HCT116 (cell line): ENCODE measurements around the gene LMBR1. TPM values are rescaled to one million over a fixed set of nuclear protein-coding genes. Genes with fewer than 3 reads are reported as not detected.
A peak's percentile ranks its signal among the peaks of the same experiment; 100 is the strongest.

Experiments used
- ATAC-seq: fragments of 200-7000 bp; cut with Tn5 transposase; 2 replicates; pipeline ENCODE4 v1.9.1; 2020; ENCODE audit warnings: mild to moderate bottlenecking, moderate library complexity
- BruUV-seq: library from RNA; stranded (reverse); fragments of 400-500 nt; replicated peaks from 2 replicates; lab custom pipeline; 2021; lab: Mats Ljungman, UMichigan
- CTCF ChIA-PET: fragments of 300-600 bp; sonication (Branson Sonifier 250); formaldehyde crosslinking; loops from one replicate; lab custom pipeline; 2021; ENCODE audit warnings: antibody characterized with exemption; lab: Charles Lee
- POLR2A ChIA-PET: fragments of 300-600, 350-600 bp; sonication (Branson Sonifier 250); formaldehyde crosslinking; loops from one replicate; lab custom pipeline; 2021; ENCODE audit warnings: antibody characterized with exemption; lab: Charles Lee
- RAD21 ChIA-PET, 2 experiments: fragments of 300-600 bp; sonication (Branson Sonifier 250); formaldehyde crosslinking; loops; one replicate each; lab custom pipeline; 2023; ENCODE audit warnings: low total read pairs in 2 of 2; ENCODE audit not compliant: uncharacterized antibody in 2 of 2, unreplicated experiment in 2 of 2, low non-redundant PET in 1 of 2; lab: Charles Lee
- DNase-seq: peaks from one replicate; pipeline ENCODE4 v3.0.0-alpha.2; 2010; ENCODE audit warnings: low read depth, low spot score
- H2AFZ ChIP-seq: fragments of 200-600 bp; shearing (Covaris generic), sonication (generic); 2 replicates; pipeline ENCODE4 v1.6.1; 2017; ENCODE audit warnings: low read depth, mixed run types, mixed read lengths, antibody characterized with exemption, low read length; ENCODE audit not compliant: poor library complexity, severe bottlenecking
- H3K27ac ChIP-seq: 2 replicates; pipeline ENCODE4 v1.5.1; 2012; ENCODE audit warnings: low read depth, low read length
- H3K27me3 ChIP-seq: fragments of 200-600 bp; sonication (generic); 2 replicates; pipeline ENCODE4 v1.6.1; 2016; ENCODE audit warnings: mixed run types, low read length, mixed read lengths; ENCODE audit not compliant: insufficient read depth
- H3K36me3 ChIP-seq, 2 experiments: fragments of 200-500 bp in 1 of 2; fragments of 200-600 bp in 1 of 2; sonication (Bioruptor generic) in 1 of 2; sonication (generic) in 1 of 2; 2 replicates each; pipeline versions ENCODE4 v1.5.1 to v1.6.1; 2014 to 2016; ENCODE audit warnings: low read length in 2 of 2, inconsistent platforms in 1 of 2, mixed read lengths in 1 of 2, mixed run types in 1 of 2; ENCODE audit not compliant: insufficient read depth in 2 of 2, control insufficient read depth in 1 of 2
- H3K4me1 ChIP-seq, 2 experiments: fragments of 200-600 bp in 1 of 2; sonication (generic) in 1 of 2; 2 replicates each; pipeline versions ENCODE4 v1.5.1 to v1.6.1; 2012 to 2017; ENCODE audit warnings: low read length in 2 of 2, inconsistent platforms in 1 of 2, mild to moderate bottlenecking in 1 of 2, mixed read lengths in 1 of 2, mixed run types in 1 of 2, moderate library complexity in 1 of 2; ENCODE audit not compliant: insufficient read depth in 2 of 2, control insufficient read depth in 1 of 2
- H3K4me2 ChIP-seq: fragments of 200-600 bp; sonication (generic); 2 replicates; pipeline ENCODE4 v1.6.1; 2017; ENCODE audit warnings: mixed run types, low read length, mixed read lengths
- H3K4me3 ChIP-seq, 2 experiments: fragments of 200-600 bp in 1 of 2; sonication (generic) in 1 of 2; replicated peaks in 1 of 2; 2 replicates each; pipeline ENCODE4 v1.5.1; 2011 to 2016; ENCODE audit warnings: low read length in 2 of 2, control low read depth in 1 of 2, low read depth in 1 of 2, mild to moderate bottlenecking in 1 of 2, mixed read lengths in 1 of 2, mixed run types in 1 of 2
- H3K79me2 ChIP-seq: fragments of 200-600 bp; sonication (generic); 2 replicates; pipeline ENCODE4 v1.6.1; 2017; ENCODE audit warnings: mild to moderate bottlenecking, mixed run types, low read length, moderate library complexity, mixed read lengths; ENCODE audit not compliant: insufficient read depth
- H3K9ac ChIP-seq: fragments of 200-600 bp; sonication (generic); 2 replicates; pipeline ENCODE4 v1.6.1; 2016; ENCODE audit warnings: low read length, mixed read lengths
- H3K9me2 ChIP-seq: fragments of 200-600 bp; sonication (generic), shearing (Covaris generic); 2 replicates; pipeline ENCODE4 v1.6.1; 2017; ENCODE audit warnings: mixed run types, mild to moderate bottlenecking, moderate library complexity; ENCODE audit not compliant: insufficient read depth
- H3K9me3 ChIP-seq, 2 experiments: fragments of 200-500 bp in 1 of 2; fragments of 200-600 bp in 1 of 2; sonication (Bioruptor generic) in 1 of 2; sonication (generic) in 1 of 2; 2 replicates each; pipeline ENCODE4 v1.6.1; 2014 to 2017; ENCODE audit warnings: low read length in 2 of 2, mixed read lengths in 2 of 2, inconsistent platforms in 1 of 2, low read depth in 1 of 2, mild to moderate bottlenecking in 1 of 2, mixed run types in 1 of 2, moderate library complexity in 1 of 2; ENCODE audit not compliant: control insufficient read depth in 1 of 2, insufficient read depth in 1 of 2
- H4K20me1 ChIP-seq: fragments of 200-600 bp; sonication (generic), shearing (Covaris generic); 2 replicates; pipeline ENCODE4 v1.6.1; 2017; ENCODE audit warnings: mixed run types, mild to moderate bottlenecking, moderate library complexity; ENCODE audit not compliant: insufficient read depth
- CBX3 ChIP-seq: IDR thresholded peaks from 2 replicates; pipeline ENCODE4 v1.6.1; 2012; ENCODE audit warnings: low read depth
- CEBPB ChIP-seq: IDR thresholded peaks from 2 replicates; pipeline ENCODE4 v1.6.1; 2012; ENCODE audit warnings: low read depth
- EGR1 ChIP-seq: IDR thresholded peaks from 2 replicates; pipeline ENCODE4 v1.6.1; 2012; ENCODE audit warnings: low read depth
- ELF1 ChIP-seq: IDR thresholded peaks from 2 replicates; pipeline ENCODE4 v1.6.1; 2012; ENCODE audit warnings: low read depth, borderline replicate concordance
- EZH2 ChIP-seq: fragments of 200-600 bp; sonication (generic); IDR thresholded peaks from 2 replicates; pipeline ENCODE4 v1.6.1; 2017; ENCODE audit warnings: antibody characterized with exemption, mixed run types
- FOSL1 ChIP-seq: IDR thresholded peaks from 2 replicates; pipeline ENCODE4 v1.6.1; 2012; ENCODE audit warnings: low read depth
- JUND ChIP-seq: IDR thresholded peaks from 2 replicates; pipeline ENCODE4 v1.6.1; 2012
- POLR2AphosphoS5 ChIP-seq: IDR thresholded peaks from 2 replicates; pipeline ENCODE4 v1.6.1; 2011; ENCODE audit warnings: mild to moderate bottlenecking, low read depth, low read length, moderate library complexity
- SIN3A ChIP-seq: IDR thresholded peaks from 2 replicates; pipeline ENCODE4 v1.6.1; 2012; ENCODE audit warnings: low read depth
- SP1 ChIP-seq: IDR thresholded peaks from 2 replicates; pipeline ENCODE4 v1.6.1; 2012; ENCODE audit warnings: low read depth
- SRF ChIP-seq: IDR thresholded peaks from 2 replicates; pipeline ENCODE4 v1.6.1; 2012; ENCODE audit warnings: low read depth
- TCF7L2 ChIP-seq: IDR thresholded peaks from 2 replicates; pipeline ENCODE4 v1.7.0; 2011; ENCODE audit warnings: borderline replicate concordance, inconsistent platforms; ENCODE audit not compliant: insufficient read depth, insufficient read length; ENCODE audit errors: extremely low read depth
- YY1 ChIP-seq: IDR thresholded peaks from 2 replicates; pipeline ENCODE4 v1.6.1; 2011; ENCODE audit warnings: low read length, low read depth, moderate library complexity, mild to moderate bottlenecking; ENCODE audit not compliant: insufficient replicate concordance; ENCODE audit errors: extremely low read depth
- intact Hi-C: fragments of 100-400 bp; cut with micrococcal nuclease; formaldehyde crosslinking; loops from 2 replicates; pipeline ENCODE4 v1.10.0; 2022
- total RNA-seq: library from RNA; stranded (reverse); gene quantifications from one replicate; pipeline ENCODE4 v1.2.1, GENCODE V29; 2021; ENCODE audit not compliant: unreplicated experiment
- TF ChIP-seq, protein P1 (sequence below): IDR thresholded peaks from 2 replicates; pipeline ENCODE4 v1.6.1; 2012
- TF ChIP-seq, protein P2 (sequence below): IDR thresholded peaks from 2 replicates; pipeline ENCODE4 v1.6.1; 2011; ENCODE audit warnings: mild to moderate bottlenecking, low read length, moderate library complexity; ENCODE audit not compliant: insufficient replicate concordance; ENCODE audit errors: extremely low read depth
- TF ChIP-seq, protein P3 (sequence below): IDR thresholded peaks from 2 replicates; pipeline ENCODE4 v1.6.1; 2012
- TF ChIP-seq, protein P4 (sequence below), 3 experiments: fragments of 200-600 bp in 1 of 3; sonication (generic) in 1 of 3; IDR thresholded peaks in 2 of 3; conservative IDR thresholded peaks in 1 of 3; 2 replicates each; pipeline ENCODE4 v1.5.1; 2012 to 2017; ENCODE audit warnings: low read depth in 2 of 3, low read length in 2 of 3, antibody characterized with exemption in 1 of 3, borderline replicate concordance in 1 of 3, control low read depth in 1 of 3, mild to moderate bottlenecking in 1 of 3, mixed read lengths in 1 of 3, mixed run types in 1 of 3, moderate library complexity in 1 of 3; ENCODE audit not compliant: insufficient read depth in 1 of 3

The LMBR1 gene
- total RNA-seq, 1 experiment from 2014 or later = 84.0 TPM

DNA sequence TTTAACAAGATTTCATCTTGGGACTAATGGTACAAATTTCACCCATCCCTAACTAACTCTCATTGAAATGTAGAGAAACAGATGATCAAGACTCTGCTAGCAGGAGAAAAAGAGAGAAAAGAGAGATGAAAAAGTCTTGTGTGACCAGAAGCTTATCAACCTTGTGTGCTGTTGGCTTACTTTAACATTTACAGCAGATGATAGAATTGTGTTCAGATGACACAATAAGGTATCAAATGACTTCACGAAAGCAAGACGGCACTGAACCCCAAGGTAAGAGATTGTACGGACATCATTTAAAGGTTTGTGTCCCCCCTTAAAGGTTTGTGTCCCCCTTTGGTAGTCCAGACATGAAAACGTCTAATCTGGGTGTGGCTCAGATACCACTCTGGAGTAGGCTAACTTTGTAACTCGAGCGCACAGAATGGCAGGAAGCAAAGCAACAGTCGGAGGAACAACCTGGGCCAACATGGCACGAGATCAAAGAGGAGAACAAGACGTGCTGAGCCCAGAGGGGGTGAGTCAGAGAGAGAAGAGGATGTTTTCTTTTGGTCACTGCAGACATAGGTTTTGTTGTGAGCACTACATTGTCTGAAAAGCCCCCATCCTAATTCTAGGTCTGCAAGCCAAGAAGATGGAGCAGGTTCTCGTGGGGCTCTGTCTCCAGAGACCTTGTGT lies 10.4 kb upstream of the LMBR1 start:
- RAD21 ChIA-PET = interaction anchor here in 1 of 2 experiments (0.7 to 1.3 kb wide), 2 partner anchors 10 kb away, joined by 3 read pairs; partner anchors contain the start of gene LMBR1
- peak; percentile 86 for TF ChIP-seq FOSL1
- TF ChIP-seq EZH2 = no peak
- TF ChIP-seq, protein P1, sequence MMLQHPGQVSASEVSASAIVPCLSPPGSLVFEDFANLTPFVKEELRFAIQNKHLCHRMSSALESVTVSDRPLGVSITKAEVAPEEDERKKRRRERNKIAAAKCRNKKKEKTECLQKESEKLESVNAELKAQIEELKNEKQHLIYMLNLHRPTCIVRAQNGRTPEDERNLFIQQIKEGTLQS = no peak
- TF ChIP-seq, protein P2, sequence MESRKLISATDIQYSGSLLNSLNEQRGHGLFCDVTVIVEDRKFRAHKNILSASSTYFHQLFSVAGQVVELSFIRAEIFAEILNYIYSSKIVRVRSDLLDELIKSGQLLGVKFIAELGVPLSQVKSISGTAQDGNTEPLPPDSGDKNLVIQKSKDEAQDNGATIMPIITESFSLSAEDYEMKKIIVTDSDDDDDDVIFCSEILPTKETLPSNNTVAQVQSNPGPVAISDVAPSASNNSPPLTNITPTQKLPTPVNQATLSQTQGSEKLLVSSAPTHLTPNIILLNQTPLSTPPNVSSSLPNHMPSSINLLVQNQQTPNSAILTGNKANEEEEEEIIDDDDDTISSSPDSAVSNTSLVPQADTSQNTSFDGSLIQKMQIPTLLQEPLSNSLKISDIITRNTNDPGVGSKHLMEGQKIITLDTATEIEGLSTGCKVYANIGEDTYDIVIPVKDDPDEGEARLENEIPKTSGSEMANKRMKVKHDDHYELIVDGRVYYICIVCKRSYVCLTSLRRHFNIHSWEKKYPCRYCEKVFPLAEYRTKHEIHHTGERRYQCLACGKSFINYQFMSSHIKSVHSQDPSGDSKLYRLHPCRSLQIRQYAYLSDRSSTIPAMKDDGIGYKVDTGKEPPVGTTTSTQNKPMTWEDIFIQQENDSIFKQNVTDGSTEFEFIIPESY = peak; percentile 37
- TF ChIP-seq SRF = no peak; the same call in 1 of the 2 replicates
- TF ChIP-seq SP1 = peak; percentile 94
- TF ChIP-seq, protein P3, sequence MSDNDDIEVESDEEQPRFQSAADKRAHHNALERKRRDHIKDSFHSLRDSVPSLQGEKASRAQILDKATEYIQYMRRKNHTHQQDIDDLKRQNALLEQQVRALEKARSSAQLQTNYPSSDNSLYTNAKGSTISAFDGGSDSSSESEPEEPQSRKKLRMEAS = peak; percentile 70
- TF ChIP-seq TCF7L2 = peak; percentile 99
- TF ChIP-seq, protein P4, sequence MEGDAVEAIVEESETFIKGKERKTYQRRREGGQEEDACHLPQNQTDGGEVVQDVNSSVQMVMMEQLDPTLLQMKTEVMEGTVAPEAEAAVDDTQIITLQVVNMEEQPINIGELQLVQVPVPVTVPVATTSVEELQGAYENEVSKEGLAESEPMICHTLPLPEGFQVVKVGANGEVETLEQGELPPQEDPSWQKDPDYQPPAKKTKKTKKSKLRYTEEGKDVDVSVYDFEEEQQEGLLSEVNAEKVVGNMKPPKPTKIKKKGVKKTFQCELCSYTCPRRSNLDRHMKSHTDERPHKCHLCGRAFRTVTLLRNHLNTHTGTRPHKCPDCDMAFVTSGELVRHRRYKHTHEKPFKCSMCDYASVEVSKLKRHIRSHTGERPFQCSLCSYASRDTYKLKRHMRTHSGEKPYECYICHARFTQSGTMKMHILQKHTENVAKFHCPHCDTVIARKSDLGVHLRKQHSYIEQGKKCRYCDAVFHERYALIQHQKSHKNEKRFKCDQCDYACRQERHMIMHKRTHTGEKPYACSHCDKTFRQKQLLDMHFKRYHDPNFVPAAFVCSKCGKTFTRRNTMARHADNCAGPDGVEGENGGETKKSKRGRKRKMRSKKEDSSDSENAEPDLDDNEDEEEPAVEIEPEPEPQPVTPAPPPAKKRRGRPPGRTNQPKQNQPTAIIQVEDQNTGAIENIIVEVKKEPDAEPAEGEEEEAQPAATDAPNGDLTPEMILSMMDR (IDR thresholded peaks at IDR 0.05 in 2 of 3, conservative IDR thresholded peaks at IDR 0.05 in 1 of 3; ENCODE audit: borderline replicate concordance in 1 of 3, insufficient read depth in 1 of 3, low read depth in 2 of 3, low read length in 2 of 3) = no peak
- no peak for TF ChIP-seq ELF1
- peak; percentile 93 for TF ChIP-seq CBX3
- TF ChIP-seq CEBPB = peak; percentile 45; the same call in 1 of the 2 replicates
- peak; percentile 91 for TF ChIP-seq JUND
- peak; percentile 74 for TF ChIP-seq POLR2AphosphoS5
- TF ChIP-seq EGR1 = no peak
- TF ChIP-seq YY1 = peak; percentile 74
- TF ChIP-seq SIN3A = peak; percentile 61; the same call in 1 of the 2 replicates
- Histone ChIP-seq H3K4me3 (peak overlapping the region; percentile 8 to 45), H3K4me2 (peak overlapping the region; percentile 72), H4K20me1 (no peaks in the 10 kb centered on the region), H3K4me1 (peaks cover 30 to 61% of the 10 kb centered on the region in 2 experiments), H3K27me3 (no peaks in the 10 kb centered on the region), H3K27ac (peak overlapping the region; percentile 54), H3K9ac (peak overlapping the region; percentile 36), H3K9me3 (no peaks in the 10 kb centered on the region), H3K36me3 (no peaks in the 10 kb centered on the region), H3K79me2 (no peaks in the 10 kb centered on the region), H2AFZ (peak overlapping the region; percentile 71), H3K9me2 (no peaks in the 10 kb centered on the region)
- intact Hi-C loops = loop anchor here (5.0 to 10.0 kb wide), 3 partner anchors 44 to 941 kb away; partner anchors contain the start of gene NOM1
- peak; percentile 89 for DNase-seq
- POLR2A ChIA-PET = interaction anchor here (2.2 kb wide), 1 partner anchor 10 kb away, joined by 7 read pairs; the partner anchor contains the start of gene LMBR1
- no TSS peak for BruUV-seq
- peak; percentile 91 for ATAC-seq
- CTCF ChIA-PET = no interaction called here
